ENCODE data around the gene OPRM1. TPM values are rescaled to one million over a fixed set of nuclear protein-coding genes. Genes with fewer than 3 reads are reported as not detected.
A peak's percentile ranks its signal among the peaks of the same experiment; 100 is the strongest.

The OPRM1 gene
- total RNA-seq, 1 experiment from 2014 or later, result not detected

GRCh38 chr6:154154389-154154967 lies 115.4 kb downstream of the OPRM1 start:
- intact Hi-C loops (cut with micrococcal nuclease), result loop anchor here (1.0 to 10.0 kb wide), 5 partner anchors 123 to 920 kb away; no protein-coding TSS in a partner anchor
- peaks cover 4% of the 10 kb centered on the region for H3K4me1 Mint-ChIP-seq (ENCODE audit: insufficient read depth, unreplicated experiment)
- no peaks in the 10 kb centered on the region for H3K36me3 Mint-ChIP-seq (ENCODE audit: insufficient read depth, unreplicated experiment)

DNA sequence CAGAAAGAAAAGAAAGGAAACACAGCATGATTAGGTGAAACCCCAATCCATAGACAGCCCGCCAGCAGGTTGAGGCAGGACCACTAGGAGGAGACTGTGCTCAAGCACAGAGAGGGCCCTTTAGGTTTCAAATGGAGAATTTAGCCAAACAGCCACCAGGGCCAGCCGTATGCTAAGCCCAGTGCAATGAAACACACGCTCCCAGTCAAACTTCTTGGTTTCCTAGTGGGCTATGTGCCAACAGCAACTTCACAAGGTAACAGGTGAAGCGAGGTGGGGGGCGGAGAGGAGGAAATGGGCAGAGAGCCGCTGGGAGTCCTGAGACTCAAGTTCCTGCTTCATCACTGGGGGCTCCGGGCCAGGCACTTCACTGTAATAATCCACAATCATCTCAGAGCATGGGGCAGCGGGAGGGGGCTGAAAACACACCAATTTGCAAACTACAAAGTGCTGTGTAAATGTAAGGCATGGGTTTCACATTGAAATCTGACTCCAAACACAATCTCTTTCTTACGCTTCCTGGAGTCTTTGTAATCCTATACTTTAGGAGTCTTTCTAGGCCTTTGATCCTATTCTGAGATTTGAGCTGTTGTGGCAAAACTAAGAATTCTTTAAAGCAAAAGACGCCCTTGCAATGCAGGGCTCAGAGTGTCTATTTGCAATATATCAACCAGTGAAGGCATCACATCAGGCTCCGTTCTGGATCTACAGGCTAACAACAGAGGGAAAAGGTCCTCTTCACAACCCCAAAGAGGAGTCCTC lies 117.3 kb downstream of the OPRM1 start:
- TF ChIP-seq, protein P1, sequence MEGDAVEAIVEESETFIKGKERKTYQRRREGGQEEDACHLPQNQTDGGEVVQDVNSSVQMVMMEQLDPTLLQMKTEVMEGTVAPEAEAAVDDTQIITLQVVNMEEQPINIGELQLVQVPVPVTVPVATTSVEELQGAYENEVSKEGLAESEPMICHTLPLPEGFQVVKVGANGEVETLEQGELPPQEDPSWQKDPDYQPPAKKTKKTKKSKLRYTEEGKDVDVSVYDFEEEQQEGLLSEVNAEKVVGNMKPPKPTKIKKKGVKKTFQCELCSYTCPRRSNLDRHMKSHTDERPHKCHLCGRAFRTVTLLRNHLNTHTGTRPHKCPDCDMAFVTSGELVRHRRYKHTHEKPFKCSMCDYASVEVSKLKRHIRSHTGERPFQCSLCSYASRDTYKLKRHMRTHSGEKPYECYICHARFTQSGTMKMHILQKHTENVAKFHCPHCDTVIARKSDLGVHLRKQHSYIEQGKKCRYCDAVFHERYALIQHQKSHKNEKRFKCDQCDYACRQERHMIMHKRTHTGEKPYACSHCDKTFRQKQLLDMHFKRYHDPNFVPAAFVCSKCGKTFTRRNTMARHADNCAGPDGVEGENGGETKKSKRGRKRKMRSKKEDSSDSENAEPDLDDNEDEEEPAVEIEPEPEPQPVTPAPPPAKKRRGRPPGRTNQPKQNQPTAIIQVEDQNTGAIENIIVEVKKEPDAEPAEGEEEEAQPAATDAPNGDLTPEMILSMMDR (IDR thresholded peaks at IDR 0.05; ENCODE audit: unreplicated experiment), result peak; percentile 51
- CTCF ChIA-PET, result interaction anchor here (0.6 to 7.7 kb wide), 5 partner anchors 12 to 264 kb away, joined by 3 to 160 read pairs (median 3); no protein-coding TSS in a partner anchor
- no peak overlapping the region for H3K27ac Mint-ChIP-seq (ENCODE audit: low read depth, unreplicated experiment)

More at GRCh38 chr6:154154389-154154967, 115.4 kb downstream of the OPRM1 start:
- no peaks in the 10 kb centered on the region for H3K27me3 Mint-ChIP-seq (ENCODE audit: insufficient read depth, unreplicated experiment)
- DNase-seq (ENCODE audit: unreplicated experiment), result peak; percentile 64
- no peaks in the 10 kb centered on the region for H3K9me3 Mint-ChIP-seq (ENCODE audit: unreplicated experiment)
- no peak overlapping the region for H3K27ac Mint-ChIP-seq (ENCODE audit: low read depth, unreplicated experiment)
- TF ChIP-seq, protein P1 (IDR thresholded peaks at IDR 0.05; ENCODE audit: unreplicated experiment), result peak; percentile 64
- CTCF ChIA-PET, result interaction anchor here (0.6 to 7.7 kb wide), 37 partner anchors 9 to 1113 kb away, joined by 3 to 160 read pairs (median 3); no protein-coding TSS in a partner anchor
- BruUV-seq (replicated peaks), result no TSS peak
- H3K4me3 Mint-ChIP-seq (ENCODE audit: unreplicated experiment), result no peak overlapping the region
- POLR2A ChIA-PET, result interaction anchor here (0.5 to 2.3 kb wide), 2 partner anchors 69 to 123 kb away, joined by 3 to 8 read pairs; no protein-coding TSS in a partner anchor

DNA sequence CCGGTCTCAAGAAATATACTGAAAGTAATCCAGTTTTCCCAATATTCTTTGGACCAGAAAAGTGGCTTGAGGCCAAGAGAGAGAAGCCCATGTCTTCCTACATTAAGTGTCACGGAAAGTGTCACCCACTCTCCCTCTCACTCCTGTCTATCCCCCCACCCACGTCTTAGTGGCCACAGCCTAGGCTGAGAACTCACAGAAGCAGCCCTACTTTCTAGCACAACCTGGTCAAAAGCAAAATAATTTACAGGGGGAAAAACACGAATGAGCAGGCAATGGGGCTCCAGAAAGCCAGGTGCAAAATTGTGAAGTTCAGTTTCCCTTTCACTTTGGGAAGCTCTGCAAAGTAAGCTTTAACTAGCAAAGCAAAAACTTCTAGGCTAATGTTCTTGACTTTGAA lies 118.0 kb downstream of the OPRM1 start:
- POLR2A ChIA-PET, result interaction anchor here (1.9 kb wide), 1 partner anchor 120 kb away, joined by 6 read pairs; no protein-coding TSS in a partner anchor
- intact Hi-C loops (cut with micrococcal nuclease), result loop anchor here (10.0 kb wide), 1 partner anchor 922 kb away; no protein-coding TSS in a partner anchor
- CTCF ChIA-PET, result interaction anchor here (0.7 to 7.7 kb wide), 5 partner anchors 11 to 128 kb away, joined by 3 to 160 read pairs (median 4); no protein-coding TSS in a partner anchor
- H3K4me3 Mint-ChIP-seq (ENCODE audit: unreplicated experiment), result no peak overlapping the region
- no TSS peak for BruUV-seq (replicated peaks)
- H3K4me1 Mint-ChIP-seq (ENCODE audit: insufficient read depth, unreplicated experiment), result peaks cover 4% of the 10 kb centered on the region
- H3K27me3 Mint-ChIP-seq (ENCODE audit: insufficient read depth, unreplicated experiment), result no peaks in the 10 kb centered on the region
- no peak overlapping the region for H3K27ac Mint-ChIP-seq (ENCODE audit: low read depth, unreplicated experiment)
- H3K36me3 Mint-ChIP-seq (ENCODE audit: insufficient read depth, unreplicated experiment), result no peaks in the 10 kb centered on the region
- no peak for DNase-seq (ENCODE audit: unreplicated experiment)
- TF ChIP-seq, protein P1 (IDR thresholded peaks at IDR 0.05; ENCODE audit: unreplicated experiment), result no peak
- no peaks in the 10 kb centered on the region for H3K9me3 Mint-ChIP-seq (ENCODE audit: unreplicated experiment)

More for the DNA sequence above, 117.3 kb downstream of the OPRM1 start:
- Mint-ChIP-seq H3K4me1 (ENCODE audit: insufficient read depth, unreplicated experiment) (peaks cover 4% of the 10 kb centered on the region), H3K27me3 (ENCODE audit: insufficient read depth, unreplicated experiment) (no peaks in the 10 kb centered on the region), H3K36me3 (ENCODE audit: insufficient read depth, unreplicated experiment) (no peaks in the 10 kb centered on the region), H3K9me3 (ENCODE audit: unreplicated experiment) (no peaks in the 10 kb centered on the region), H3K4me3 (ENCODE audit: unreplicated experiment) (no peak overlapping the region)
- DNase-seq (ENCODE audit: unreplicated experiment), result peak; percentile 57
- BruUV-seq (replicated peaks), result no TSS peak
- POLR2A ChIA-PET, result interaction anchor here (2.3 kb wide), 1 partner anchor 121 kb away, joined by 8 read pairs; no protein-coding TSS in a partner anchor
- intact Hi-C loops (cut with micrococcal nuclease), result loop anchor here (10.0 kb wide), 1 partner anchor 922 kb away; no protein-coding TSS in a partner anchor

DNA sequence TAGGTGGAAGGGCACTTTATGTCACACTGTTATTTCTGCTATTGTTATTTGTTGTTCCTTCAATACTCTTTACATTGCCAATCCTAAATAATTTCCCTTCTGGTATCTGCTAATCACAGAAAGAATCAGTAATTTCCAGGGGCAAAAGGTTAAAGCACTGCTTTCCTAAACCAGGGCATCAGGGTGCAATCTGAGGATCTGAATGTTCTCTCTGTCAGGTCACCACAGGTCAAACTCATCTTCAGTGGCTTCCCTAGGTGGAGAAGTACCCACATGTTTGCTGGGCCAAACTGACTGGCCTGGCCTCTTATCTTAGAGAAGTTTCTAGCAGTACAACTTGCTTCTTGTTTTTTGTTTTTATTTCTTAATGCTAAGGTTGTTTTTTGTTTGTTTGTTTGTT lies 118.7 kb downstream of the OPRM1 start:
- BruUV-seq (replicated peaks), result no TSS peak
- POLR2A ChIA-PET, result interaction anchor here (0.6 to 1.9 kb wide), 3 partner anchors 16 to 210 kb away, joined by 3 to 6 read pairs (median 4); no protein-coding TSS in a partner anchor

More for the DNA sequence above, 118.7 kb downstream of the OPRM1 start:
- CTCF ChIA-PET, result interaction anchor here (0.6 to 7.7 kb wide), 7 partner anchors 26 to 300 kb away, joined by 3 to 160 read pairs (median 3); no protein-coding TSS in a partner anchor
- no peak for DNase-seq (ENCODE audit: unreplicated experiment)
- TF ChIP-seq, protein P1 (IDR thresholded peaks at IDR 0.05; ENCODE audit: unreplicated experiment), result no peak
- Mint-ChIP-seq H3K9me3 (ENCODE audit: unreplicated experiment) (no peaks in the 10 kb centered on the region), H3K27ac (ENCODE audit: low read depth, unreplicated experiment) (no peak overlapping the region), H3K4me1 (ENCODE audit: insufficient read depth, unreplicated experiment) (peaks cover 4% of the 10 kb centered on the region), H3K4me3 (ENCODE audit: unreplicated experiment) (no peak overlapping the region), H3K36me3 (ENCODE audit: insufficient read depth, unreplicated experiment) (no peaks in the 10 kb centered on the region), H3K27me3 (ENCODE audit: insufficient read depth, unreplicated experiment) (no peaks in the 10 kb centered on the region)
- intact Hi-C loops (cut with micrococcal nuclease), result loop anchor here (10.0 kb wide), 1 partner anchor 923 kb away; no protein-coding TSS in a partner anchor
